ENCODE measurements around the gene UBE2O.

UBE2O gene

GRCh38 chr17:76381633-76382350, 71.2 kb downstream of the UBE2O start:
- Histone ChIP-seq H3K4me1 (ENCODE audit: control insufficient read depth, insufficient read depth, low read length) (peaks cover 8% of the 10 kb centered on the region; the same call in 1 of the 2 replicates), H3K9me3 (ENCODE audit: control insufficient read depth, insufficient read depth, low read depth, low read length) (no peaks in the 10 kb centered on the region), H3K36me3 (ENCODE audit: control insufficient read depth in 2 of 2, insufficient read depth in 1 of 2, low read length in 2 of 2) (peaks cover 0 to 2% of the 10 kb centered on the region in 2 experiments; a peak in 1 of 3 replicates), H3K4me3 (ENCODE audit: low read depth, low read length) (no peak overlapping the region), H3K27ac (ENCODE audit: extremely low read depth, low read depth, low read length) (no peak overlapping the region)
- CTCF ChIA-PET, result interaction anchor here (0.6 to 4.0 kb wide), 7 partner anchors 12 to 367 kb away, joined by 4 to 17 read pairs (median 8); no protein-coding TSS in a partner anchor
- POLR2A ChIA-PET, result interaction anchor here (0.6 to 4.0 kb wide), 3 partner anchors 28 to 57 kb away, joined by 3 to 51 read pairs (median 9); partner anchors contain the start of gene PRPSAP1
- no peak for TF ChIP-seq ZNF704 (tag by site-specific recombination; IDR thresholded peaks at IDR 0.05)
- 0 out of 2 replicates have a peak, but pooled peaks have one; percentile 12 for TF ChIP-seq EGR2 (tag by site-specific recombination; IDR thresholded peaks at IDR 0.05; ENCODE audit: low read depth)
- TF ChIP-seq ZNF391 (tag by site-specific recombination; IDR thresholded peaks at IDR 0.05; ENCODE audit: borderline replicate concordance, low read depth), result no peak
- TF ChIP-seq PRDM1 (tag by site-specific recombination; IDR thresholded peaks at IDR 0.05), result peak; percentile 83
- peak; percentile 28; the same call in 1 of the 2 replicates for TF ChIP-seq ZFHX2 (tag by site-specific recombination; conservative IDR thresholded peaks at IDR 0.05)

GRCh38 chr17:76379646-76380376, 73.1 kb downstream of the UBE2O start:
- POLR2A ChIA-PET, result interaction anchor here (0.6 to 1.0 kb wide), 2 partner anchors 15 to 135 kb away, joined by 4 to 5 read pairs; no protein-coding TSS in a partner anchor
- H3K9me3 ChIP-seq (ENCODE audit: control insufficient read depth, insufficient read depth, low read depth, low read length), result no peaks in the 10 kb centered on the region
- no peaks in the 10 kb centered on the region for H3K36me3 ChIP-seq (ENCODE audit: control insufficient read depth in 2 of 2, insufficient read depth in 1 of 2, low read length in 2 of 2)
- no peak overlapping the region for H3K4me3 ChIP-seq (ENCODE audit: low read depth, low read length)
- CTCF ChIA-PET, result interaction anchor here (1.1 to 4.0 kb wide), 7 partner anchors 10 to 80 kb away, joined by 3 to 17 read pairs (median 5); partner anchors contain the start of gene PRPSAP1
- no peak for TF ChIP-seq ZBTB26 (tag by site-specific recombination; optimal IDR thresholded peaks at IDR 0.05)
- TF ChIP-seq ZBTB11 (tag by site-specific recombination; conservative IDR thresholded peaks at IDR 0.05; ENCODE audit: low read depth), result no peak
- TF ChIP-seq ZNF626 (tag by site-specific recombination; IDR thresholded peaks at IDR 0.05), result no peak
- no peak for TF ChIP-seq ZNF311 (tag by site-specific recombination; IDR thresholded peaks at IDR 0.05; ENCODE audit: borderline replicate concordance)
- peak; percentile 71; the same call in 1 of the 2 replicates for TF ChIP-seq ZNF121 (tag by site-specific recombination; IDR thresholded peaks at IDR 0.05)
- no peak for TF ChIP-seq ZNF23 (tag by site-specific recombination; IDR thresholded peaks at IDR 0.05; ENCODE audit: borderline replicate concordance)
- H3K27ac ChIP-seq (ENCODE audit: extremely low read depth, low read depth, low read length), result no peak overlapping the region
- peaks cover 4% of the 10 kb centered on the region; the same call in 1 of the 2 replicates for H3K4me1 ChIP-seq (ENCODE audit: control insufficient read depth, insufficient read depth, low read length)

- TF ChIP-seq SCRT2 (tag by site-specific recombination; IDR thresholded peaks at IDR 0.05), result no peak
- no peak for TF ChIP-seq ZSCAN16 (tag by site-specific recombination; IDR thresholded peaks at IDR 0.05)
- TF ChIP-seq ZNF639 (tag by site-specific recombination; IDR thresholded peaks at IDR 0.05), result no peak
- no peak for TF ChIP-seq TRIM28 (IDR thresholded peaks at IDR 0.05; ENCODE audit: borderline replicate concordance, low read length)
- TF ChIP-seq ZNF140 (tag by site-specific recombination; IDR thresholded peaks at IDR 0.05), result no peak
- no peak for TF ChIP-seq ZNF274 (IDR thresholded peaks at IDR 0.05; ENCODE audit: low read length)
- TF ChIP-seq ZNF274 (tag by site-specific recombination; IDR thresholded peaks at IDR 0.05; ENCODE audit: borderline replicate concordance), result no peak
- ChIA-PET CTCF (interaction anchor here (1.5 kb wide), 1 partner anchor 18 kb away, joined by 5 read pairs; no protein-coding TSS in a partner anchor), POLR2A (interaction anchor here (1.6 kb wide), 1 partner anchor 25 kb away, joined by 6 read pairs; the partner anchor contains the start of gene PRPSAP1)
- Histone ChIP-seq H3K4me1 (ENCODE audit: control insufficient read depth, insufficient read depth, low read length) (peaks cover 4% of the 10 kb centered on the region; the same call in 1 of the 2 replicates), H3K36me3 (ENCODE audit: control insufficient read depth in 2 of 2, insufficient read depth in 1 of 2, low read length in 2 of 2) (no peaks in the 10 kb centered on the region), H3K27ac (ENCODE audit: extremely low read depth, low read depth, low read length) (no peak overlapping the region), H3K9me3 (ENCODE audit: control insufficient read depth, insufficient read depth, low read depth, low read length) (no peaks in the 10 kb centered on the region), H3K4me3 (ENCODE audit: low read depth, low read length) (no peak overlapping the region)
Measured at GRCh38 chr17:76379275-76379641, 73.7 kb downstream of the UBE2O start.
